LNCAP (cell line): ENCODE measurements around the gene RNF151.

ENCODE experiments used
- CTCF ChIP-seq: fragments of 450-650 bp; IDR thresholded peaks from 2 replicates; pipeline ENCODE4 v1.5.1; 2017; ENCODE audit warnings: mild to moderate bottlenecking

RNF151 gene

GRCh38 chr16:1966460-1966859 lies at the start of gene RNF151:
Gene RNF151, plus strand, starts transcription at chr16:1966856. Its CDS starts 26 bp downstream, at chr16:1966882.
- TF ChIP-seq CTCF, result no peak

GRCh38 chr16:1917056-1917664 lies 49.5 kb upstream of the RNF151 start:
- TF ChIP-seq CTCF, result no peak

GRCh38 chr16:1917665-1918350 lies 48.8 kb upstream of the RNF151 start:
- no peak for TF ChIP-seq CTCF

GRCh38 chr16:1918351-1919326 lies 48.0 kb upstream of the RNF151 start, which contains the start of gene HS3ST6:
Gene HS3ST6, minus strand, starts transcription at chr16:1918415. Its CDS starts 92 bp downstream, at chr16:1918323.
- TF ChIP-seq CTCF, result no peak

- no peak for TF ChIP-seq CTCF
Observed at GRCh38 chr16:1919327-1919998, 47.2 kb upstream of the RNF151 start.

- TF ChIP-seq CTCF, result no peak
Observed at GRCh38 chr16:1920727-1921171, 45.9 kb upstream of the RNF151 start.

GRCh38 chr16:1922357-1922756 lies 44.3 kb upstream of the RNF151 start:
- TF ChIP-seq CTCF, result no peak
